BJ (cell line): Measurements from ENCODE around the gene SPRR5. TPM values are rescaled to one million over a fixed set of nuclear protein-coding genes. Genes with fewer than 3 reads are reported as not detected.

Experiments used
- CTCF ChIA-PET: fragments of 350-600 bp; formaldehyde crosslinking; extraction: SDS; loops from one replicate; lab custom pipeline; 2021; ENCODE audit warnings: antibody characterized with exemption, inconsistent platforms; lab: Yijun Ruan, JAX
- POLR2A ChIA-PET: fragments of 300-600 bp; sonication (Branson Sonifier 250); formaldehyde crosslinking; extraction: SDS; loops from one replicate; lab custom pipeline; 2021; ENCODE audit warnings: antibody characterized with exemption; lab: Charles Lee
- DNase-seq: peaks from one replicate; pipeline ENCODE4 v3.0.0-alpha.2; 2011; ENCODE audit warnings: low read depth
- H3K27me3 ChIP-seq: 2 replicates; pipeline ENCODE4 v1.6.0; 2011; ENCODE audit warnings: low read length; ENCODE audit not compliant: control insufficient read depth, insufficient read depth
- H3K36me3 ChIP-seq: 2 replicates; pipeline ENCODE4 v1.5.1; 2011; ENCODE audit warnings: low read length; ENCODE audit not compliant: control insufficient read depth, insufficient read depth
- H3K4me3 ChIP-seq: 2 replicates; pipeline ENCODE4 v1.5.1; 2011; ENCODE audit warnings: low read depth, mild to moderate bottlenecking, control low read depth, low read length
- polyA plus RNA-seq: library from polyadenylated mRNA; depleted of rRNA; stranded (reverse); fragments of >200 nt; gene quantifications from 2 replicates; pipeline ENCODE4 v1.2.3, GENCODE V29; 2011
- TF ChIP-seq, protein P1 (sequence below): IDR thresholded peaks from 2 replicates; pipeline ENCODE4 v1.5.1; 2011; ENCODE audit warnings: low read depth, mild to moderate bottlenecking, control low read depth, inconsistent platforms, low read length, moderate library complexity; ENCODE audit not compliant: insufficient read depth

The SPRR5 gene
- polyA plus RNA-seq, 1 experiment = not detected

GRCh38 chr1:152977614-152978013, 30.6 kb downstream of the SPRR5 start:
- no peaks in the 10 kb centered on the region for H3K36me3 ChIP-seq
- TF ChIP-seq, protein P1, sequence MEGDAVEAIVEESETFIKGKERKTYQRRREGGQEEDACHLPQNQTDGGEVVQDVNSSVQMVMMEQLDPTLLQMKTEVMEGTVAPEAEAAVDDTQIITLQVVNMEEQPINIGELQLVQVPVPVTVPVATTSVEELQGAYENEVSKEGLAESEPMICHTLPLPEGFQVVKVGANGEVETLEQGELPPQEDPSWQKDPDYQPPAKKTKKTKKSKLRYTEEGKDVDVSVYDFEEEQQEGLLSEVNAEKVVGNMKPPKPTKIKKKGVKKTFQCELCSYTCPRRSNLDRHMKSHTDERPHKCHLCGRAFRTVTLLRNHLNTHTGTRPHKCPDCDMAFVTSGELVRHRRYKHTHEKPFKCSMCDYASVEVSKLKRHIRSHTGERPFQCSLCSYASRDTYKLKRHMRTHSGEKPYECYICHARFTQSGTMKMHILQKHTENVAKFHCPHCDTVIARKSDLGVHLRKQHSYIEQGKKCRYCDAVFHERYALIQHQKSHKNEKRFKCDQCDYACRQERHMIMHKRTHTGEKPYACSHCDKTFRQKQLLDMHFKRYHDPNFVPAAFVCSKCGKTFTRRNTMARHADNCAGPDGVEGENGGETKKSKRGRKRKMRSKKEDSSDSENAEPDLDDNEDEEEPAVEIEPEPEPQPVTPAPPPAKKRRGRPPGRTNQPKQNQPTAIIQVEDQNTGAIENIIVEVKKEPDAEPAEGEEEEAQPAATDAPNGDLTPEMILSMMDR = no peak
- ChIA-PET POLR2A (no interaction called here), CTCF (no interaction called here)
- DNase-seq = no peak
- H3K4me3 ChIP-seq = no peak overlapping the region
- no peaks in the 10 kb centered on the region for H3K27me3 ChIP-seq

DNA sequence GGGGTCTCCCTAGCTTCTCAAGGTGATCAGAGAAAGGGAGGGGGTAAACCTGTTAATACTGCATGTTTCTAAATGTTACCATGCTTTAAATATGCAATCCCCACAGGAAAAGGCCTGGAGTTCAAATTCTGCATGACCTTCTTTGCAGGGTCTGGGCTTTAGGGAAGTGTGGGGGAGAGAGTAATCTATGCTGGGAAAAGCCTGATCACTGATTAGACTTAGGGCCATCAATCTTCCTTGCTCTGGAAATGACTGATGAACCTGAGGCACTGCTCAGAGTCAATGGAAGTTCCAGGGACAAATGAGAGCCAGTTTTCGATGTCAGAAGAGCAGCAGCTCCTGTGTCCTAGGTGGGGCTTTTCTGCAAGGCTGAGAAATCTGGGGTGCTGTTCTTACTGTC, 33.7 kb downstream of the SPRR5 start:
- H3K36me3 ChIP-seq = no peaks in the 10 kb centered on the region
- H3K4me3 ChIP-seq = no peak overlapping the region
- TF ChIP-seq, protein P1 = no peak
- no peaks in the 10 kb centered on the region for H3K27me3 ChIP-seq
- ChIA-PET CTCF (no interaction called here), POLR2A (no interaction called here)
- DNase-seq = no peak

- DNase-seq = no peak
- TF ChIP-seq, protein P1 = no peak
- H3K4me3 ChIP-seq = no peak overlapping the region
- ChIA-PET CTCF (no interaction called here), POLR2A (no interaction called here)
- H3K27me3 ChIP-seq = no peaks in the 10 kb centered on the region
- H3K36me3 ChIP-seq = no peaks in the 10 kb centered on the region
Measured at GRCh38 chr1:152981146-152981871, 34.3 kb downstream of the SPRR5 start.

GRCh38 chr1:152982076-152982475, 35.1 kb downstream of the SPRR5 start:
- DNase-seq = no peak
- ChIA-PET CTCF (no interaction called here), POLR2A (no interaction called here)
- no peaks in the 10 kb centered on the region for H3K36me3 ChIP-seq
- TF ChIP-seq, protein P1 = no peak
- no peaks in the 10 kb centered on the region for H3K27me3 ChIP-seq
- no peak overlapping the region for H3K4me3 ChIP-seq

DNA sequence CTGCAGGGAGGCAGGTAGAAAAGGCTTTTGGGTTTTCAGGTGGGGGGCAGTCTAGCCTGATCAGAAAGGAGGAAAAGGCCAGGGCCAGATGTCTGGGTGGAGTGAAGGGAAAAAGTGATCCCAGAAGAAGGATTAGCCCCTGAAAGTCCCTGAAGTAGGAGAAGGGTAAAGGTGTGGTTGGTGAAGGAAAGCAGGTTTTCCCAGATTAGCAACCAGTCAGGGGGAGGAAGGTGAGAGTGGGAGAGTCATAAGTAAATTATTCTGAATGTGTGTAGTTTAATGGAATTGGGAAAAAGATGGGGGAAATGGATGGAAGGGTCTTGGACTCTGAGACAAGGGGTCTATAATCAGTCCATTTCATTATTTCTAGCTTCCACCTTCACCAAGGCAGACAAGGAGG, 36.2 kb downstream of the SPRR5 start:
- no peaks in the 10 kb centered on the region for H3K36me3 ChIP-seq
- no peak overlapping the region for H3K4me3 ChIP-seq
- H3K27me3 ChIP-seq = no peaks in the 10 kb centered on the region
- no peak for DNase-seq
- POLR2A ChIA-PET = no interaction called here
- TF ChIP-seq, protein P1 = no peak
- CTCF ChIA-PET = no interaction called here
